ENCODE data around the gene DNAI7.
A peak's percentile ranks its signal among the peaks of the same experiment; 100 is the strongest.

- no peak for TF ChIP-seq POLR2A (IDR thresholded peaks at IDR 0.05)
- TF ChIP-seq CTCF (IDR thresholded peaks at IDR 0.05), result peak in 5 of 6 experiments; percentile 29 to 72 (median 60)
These were observed 46.4 kb upstream of the DNAI7 start for GRCh38 chr12:25241167-25242020.
